ENCODE measurements around the gene RPA3.
A peak's percentile ranks its signal among the peaks of the same experiment; 100 is the strongest.

The RPA3 gene

DNA sequence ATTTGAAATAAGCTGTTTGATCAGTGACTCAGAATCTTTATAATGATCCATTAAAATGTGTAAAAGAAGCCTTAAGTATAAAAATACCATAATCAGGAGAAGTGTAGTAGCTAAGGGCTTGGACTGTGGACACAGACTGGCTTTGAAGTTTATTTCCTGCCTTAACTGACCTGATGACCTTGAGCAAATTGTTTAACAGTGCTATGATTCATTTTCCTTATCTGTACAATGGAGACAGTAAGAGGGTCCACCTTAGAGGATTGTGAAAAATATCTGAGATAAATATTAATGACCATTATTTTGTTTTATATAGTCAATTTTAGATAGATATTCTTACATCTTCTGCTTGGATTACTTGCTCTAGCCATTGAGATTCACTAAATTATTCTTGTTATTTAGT is 13.3 kb upstream of the RPA3 start:
- no peak for DNase-seq

DNA sequence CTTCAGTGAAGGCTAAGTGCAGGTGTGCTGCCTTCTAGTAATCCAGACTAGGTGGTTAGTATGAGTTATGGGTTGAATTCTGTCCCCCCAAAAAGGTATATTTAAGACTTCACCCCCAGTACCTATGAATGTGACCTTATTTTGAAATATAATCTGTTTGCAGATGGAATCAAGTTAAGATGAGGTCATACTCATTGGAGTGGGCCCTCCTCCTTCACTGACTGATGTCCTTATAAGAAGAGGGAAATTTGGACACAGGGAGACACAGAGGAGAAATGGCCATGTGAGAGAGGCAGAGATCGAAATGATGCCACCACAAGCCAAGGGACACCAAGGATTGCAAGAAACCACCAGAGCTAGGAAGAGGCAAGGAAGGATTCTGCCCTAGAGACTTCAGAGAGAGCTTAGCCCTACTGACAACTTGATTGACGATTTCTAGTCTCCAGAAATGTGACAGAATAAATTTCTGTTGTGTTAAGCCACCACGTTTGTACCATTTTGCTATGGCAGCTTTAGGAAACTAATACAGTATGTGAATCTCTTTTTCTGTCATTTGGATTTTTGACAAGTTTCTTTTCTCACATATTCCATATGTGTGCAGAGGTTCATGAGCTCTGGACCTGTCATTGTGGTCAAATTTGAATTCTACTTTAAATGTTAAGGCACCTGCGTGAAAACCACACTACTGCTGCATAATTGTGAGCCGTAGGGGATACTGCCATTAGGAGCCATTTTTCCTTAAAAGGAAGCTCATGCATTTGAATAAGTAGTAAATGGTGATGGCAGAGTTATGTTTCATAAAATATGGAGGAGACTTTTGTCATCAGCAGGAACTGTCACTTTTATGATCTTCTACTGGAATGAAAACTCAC is 2.6 kb upstream of the RPA3 start:
- peak in 1 of 2 experiments; percentile 32 for DNase-seq

DNA sequence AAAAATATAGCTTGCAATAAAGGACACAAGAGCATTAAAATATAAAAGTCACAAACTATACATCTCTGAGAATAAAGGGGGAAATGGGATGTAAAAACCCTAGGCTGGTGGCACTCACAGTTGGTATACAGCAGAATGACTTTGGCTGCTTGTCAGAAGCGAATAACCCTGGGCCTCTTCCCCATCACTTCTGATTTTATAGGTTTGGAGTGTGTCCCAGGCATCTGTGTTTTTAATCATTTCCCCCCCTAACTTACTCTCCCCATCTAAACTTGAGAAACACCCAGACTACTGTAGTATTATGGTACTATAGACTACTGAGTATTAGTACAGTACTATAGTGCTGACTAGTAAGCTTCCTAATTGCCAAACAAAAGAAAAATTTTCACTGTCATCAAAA is 1.8 kb upstream of the RPA3 start:
- DNase-seq, result peak in 1 of 2 experiments; percentile 41

DNA sequence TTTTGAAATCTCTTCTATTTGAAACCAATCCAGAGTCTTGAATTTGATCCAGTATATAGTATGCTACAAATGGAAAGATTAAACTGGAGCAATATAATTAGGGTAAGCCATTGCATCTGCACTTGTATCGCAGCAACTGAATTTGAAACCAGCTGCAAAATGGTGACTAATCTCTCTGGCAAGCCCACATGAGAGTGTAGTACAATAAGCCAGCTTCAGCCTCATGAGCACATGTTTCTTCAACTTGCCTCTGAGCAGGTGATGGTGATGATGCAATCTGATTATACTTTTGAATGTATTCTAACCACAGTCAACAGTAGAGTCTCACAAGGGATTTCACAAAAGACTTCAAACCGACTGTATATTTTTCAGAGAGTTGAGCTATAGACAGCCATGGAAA is 829 bp upstream of the RPA3 start:
- peak; percentile 96 to 97 for DNase-seq

DNA sequence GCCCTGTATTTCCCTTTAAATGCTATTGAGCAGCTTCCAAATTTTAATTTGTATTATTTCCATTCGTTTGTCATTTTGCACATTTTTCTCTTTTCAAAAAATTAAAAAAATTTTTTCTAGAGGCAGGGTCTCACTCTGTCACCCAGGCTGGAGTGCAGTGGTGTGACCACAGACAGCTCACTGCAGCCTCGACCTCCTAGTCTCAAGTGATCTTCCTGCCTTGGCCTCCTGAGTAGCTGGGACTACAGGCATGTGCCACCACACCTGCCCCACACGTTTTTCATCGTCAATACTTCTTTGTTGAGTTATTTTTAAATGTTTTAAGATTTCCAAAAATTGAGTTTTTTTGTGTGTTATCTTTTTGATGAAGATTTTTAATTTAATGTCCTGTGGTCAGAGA is 4.7 kb downstream of the RPA3 start:
- no peak for DNase-seq

DNA sequence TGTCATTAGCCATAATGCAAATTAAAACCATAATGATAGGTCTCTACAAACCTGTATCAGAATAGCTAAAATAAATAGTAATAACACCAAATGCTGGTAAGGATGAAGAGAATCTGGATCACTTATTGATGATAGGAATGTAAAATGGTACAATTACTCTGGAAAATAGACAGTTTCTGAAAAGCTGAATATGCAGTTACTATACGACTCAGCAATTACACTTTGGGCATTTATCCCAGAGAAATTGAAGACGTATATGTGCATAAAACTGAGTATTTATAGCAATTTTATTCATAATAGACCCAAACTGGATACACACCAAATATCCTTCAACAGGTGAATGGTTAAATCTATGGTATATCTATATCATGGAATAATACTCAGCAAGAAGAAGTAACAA is 7.9 kb downstream of the RPA3 start:
- DNase-seq, result no peak

DNA sequence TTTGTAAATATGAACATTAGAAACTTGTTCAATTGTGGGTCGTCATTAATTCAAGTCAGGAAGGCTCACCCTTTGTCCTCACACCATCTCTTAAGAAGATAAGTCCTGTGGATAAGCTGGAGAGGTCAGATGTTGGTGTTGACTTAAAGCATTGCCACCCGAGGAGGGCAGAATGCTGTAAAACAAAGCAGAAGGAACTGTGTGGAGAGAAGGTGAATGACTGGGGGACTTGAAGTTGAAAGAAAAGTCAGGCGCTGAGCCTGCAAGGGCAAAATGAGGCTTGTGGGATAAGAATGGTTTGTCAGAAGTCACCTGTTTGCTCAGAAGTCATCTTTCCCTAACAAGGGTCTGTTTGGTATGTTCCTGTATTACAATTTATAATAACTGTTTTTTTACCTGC is 9.1 kb downstream of the RPA3 start:
- DNase-seq, result no peak

DNA sequence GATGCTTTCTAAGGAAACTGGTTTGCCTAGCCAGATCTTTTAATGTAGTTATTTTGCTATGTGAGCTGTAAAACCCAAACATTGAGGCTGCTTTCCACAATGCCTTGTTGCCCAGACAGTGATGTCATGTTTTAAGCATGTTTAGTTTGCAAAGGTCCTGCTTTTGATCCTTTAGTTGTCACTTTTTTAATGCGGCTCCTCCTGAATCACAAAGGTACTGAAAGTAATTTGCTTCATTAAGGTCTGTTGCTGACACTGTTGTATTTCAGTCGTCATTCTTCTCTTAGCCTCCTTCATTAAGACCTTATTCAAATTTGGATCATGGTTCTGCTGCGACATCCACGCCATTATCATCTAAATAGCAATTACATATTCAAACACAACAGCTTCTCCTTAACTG is 10.6 kb downstream of the RPA3 start:
- no peak for DNase-seq

DNA sequence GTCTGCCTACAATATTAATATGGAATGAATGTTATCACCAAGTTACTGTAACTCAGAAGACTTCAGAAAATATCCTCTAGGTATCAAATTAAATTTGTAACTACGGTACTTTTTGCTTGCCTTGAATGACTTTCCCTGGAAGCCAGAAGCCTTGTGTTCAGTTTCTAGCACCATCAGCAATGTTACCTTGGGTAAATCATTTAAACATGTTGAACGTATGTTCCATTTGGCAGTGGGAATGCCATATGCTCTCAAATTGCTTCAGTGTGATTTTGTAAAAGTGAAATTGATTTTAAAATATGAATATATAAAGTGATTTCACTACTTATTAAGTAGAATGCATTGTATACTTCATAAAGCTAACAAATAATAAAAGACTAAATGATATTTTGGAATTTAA is 11.2 kb downstream of the RPA3 start:
- DNase-seq, result no peak

DNA sequence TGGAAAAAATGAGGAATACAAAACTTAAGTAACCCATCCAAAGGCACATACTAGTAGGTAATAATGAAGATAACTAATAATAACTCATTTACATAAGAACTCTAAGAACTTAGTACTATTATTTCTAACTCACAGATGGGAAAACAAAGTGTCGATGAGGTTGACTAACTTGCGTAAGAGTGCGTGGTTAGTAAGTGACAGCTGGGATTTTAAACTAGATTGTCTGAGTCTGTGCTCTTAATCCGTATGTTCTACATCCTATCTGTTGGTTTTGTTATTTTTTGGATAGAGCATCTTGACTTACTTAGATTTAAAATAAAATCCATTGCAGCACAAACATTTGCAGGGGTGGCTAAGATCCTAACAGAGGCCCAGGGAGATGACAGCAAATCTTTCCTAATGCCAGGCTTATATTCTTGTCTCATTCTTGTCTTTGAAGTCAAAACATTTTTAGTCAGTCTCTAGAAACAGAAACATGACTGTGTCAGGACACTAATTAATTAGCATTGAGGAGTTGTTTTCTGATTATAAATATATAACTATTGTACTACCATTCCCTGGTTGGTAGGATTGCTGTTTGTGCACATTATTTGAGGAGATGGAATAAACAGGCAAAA is 11.7 kb downstream of the RPA3 start:
- DNase-seq, result no peak

DNA sequence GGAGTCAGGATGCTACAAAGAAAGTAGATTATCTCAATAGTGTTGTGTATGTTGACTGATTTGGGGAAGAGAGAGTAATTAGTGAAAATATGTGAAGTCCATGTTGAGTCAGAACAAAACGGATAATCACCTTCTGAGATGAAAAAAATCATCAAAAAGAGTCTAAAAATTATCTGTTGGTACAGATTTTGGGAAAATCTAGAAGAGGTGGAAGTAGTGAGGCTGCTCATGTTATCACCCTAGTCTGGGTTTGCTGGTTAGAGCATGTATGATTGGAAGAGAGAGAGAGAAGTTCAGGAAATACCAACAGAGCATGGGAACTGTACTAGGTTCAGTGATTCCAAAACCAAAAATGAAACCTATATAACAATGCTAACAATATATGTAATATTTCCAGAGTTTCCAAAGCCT is 12.3 kb downstream of the RPA3 start:
- no peak for DNase-seq

DNA sequence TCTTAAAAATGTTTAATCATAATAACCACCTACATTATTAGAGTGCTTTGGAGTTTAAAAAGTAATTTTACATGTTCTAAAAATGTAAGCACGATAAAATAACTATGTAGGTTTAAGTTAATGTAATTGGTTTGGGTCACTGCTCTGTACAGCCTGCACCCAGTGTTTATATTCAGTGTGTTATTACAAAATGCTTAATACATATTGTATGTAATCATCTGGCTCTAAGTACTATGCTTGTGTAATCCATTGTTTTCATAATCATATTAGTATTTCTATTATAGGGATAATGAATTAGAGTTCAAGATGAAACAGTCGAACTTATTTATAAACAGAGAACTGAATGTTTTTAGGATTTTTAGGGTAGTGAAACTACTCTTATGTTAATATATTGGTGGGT is 13.1 kb downstream of the RPA3 start:
- no peak for DNase-seq

DNA sequence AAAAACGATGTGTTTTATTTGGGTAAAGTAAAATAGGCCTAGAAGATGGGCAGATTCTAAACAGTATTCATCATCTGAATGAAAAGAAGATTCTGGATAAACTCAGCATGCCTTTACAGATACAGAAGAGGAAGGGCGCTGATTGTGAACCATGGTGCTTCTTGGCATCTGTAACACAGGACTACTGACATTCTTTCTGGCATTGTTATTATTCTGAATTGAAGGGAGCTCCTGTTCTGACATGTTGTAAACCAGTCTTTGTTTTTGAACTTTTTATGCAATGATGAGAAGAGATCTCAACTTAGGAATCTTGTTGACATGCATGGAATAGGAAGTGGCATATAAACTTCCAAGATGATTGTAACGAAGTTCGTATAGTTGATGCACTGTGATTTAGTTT is 13.5 kb downstream of the RPA3 start:
- DNase-seq, result no peak

DNA sequence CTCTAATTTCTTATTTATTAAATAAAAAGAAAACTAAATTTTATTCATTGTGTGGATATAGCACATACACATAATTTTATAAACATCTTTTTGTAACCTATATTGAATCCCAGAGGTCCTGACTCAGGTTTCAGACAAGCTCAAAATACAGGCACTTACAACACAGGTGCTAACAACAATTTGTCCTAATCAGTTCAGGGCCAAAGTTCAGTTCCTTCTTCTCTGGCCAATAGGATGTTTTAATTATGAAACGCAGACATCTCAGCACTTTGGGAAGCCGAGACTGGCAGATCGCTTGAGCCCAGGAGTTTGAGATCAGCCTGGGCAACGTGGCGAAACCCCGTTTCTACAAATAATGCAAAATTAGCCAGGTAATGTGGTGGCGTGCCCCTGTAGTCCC is 15.0 kb downstream of the RPA3 start:
- no peak for DNase-seq

DNA sequence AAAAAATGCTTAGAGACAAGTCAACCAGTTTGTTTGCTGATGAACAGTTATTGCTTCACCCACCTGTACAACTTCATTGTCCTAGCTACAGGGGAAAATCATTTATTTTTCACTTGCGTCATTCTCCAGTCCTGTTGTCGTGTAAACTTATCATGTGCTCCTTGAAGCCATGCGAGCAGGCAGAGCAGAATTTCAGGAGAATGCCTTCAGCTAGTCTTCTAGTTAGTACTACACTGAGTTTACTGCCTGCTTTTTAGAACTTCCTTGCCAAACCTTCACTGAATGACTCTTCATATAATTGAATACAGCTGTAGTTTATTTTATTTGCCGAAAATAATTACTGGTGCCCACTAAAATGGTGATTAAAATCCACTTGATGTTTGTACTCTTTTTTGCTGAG is 15.6 kb downstream of the RPA3 start:
- DNase-seq, result peak in 1 of 2 experiments; percentile 7

DNA sequence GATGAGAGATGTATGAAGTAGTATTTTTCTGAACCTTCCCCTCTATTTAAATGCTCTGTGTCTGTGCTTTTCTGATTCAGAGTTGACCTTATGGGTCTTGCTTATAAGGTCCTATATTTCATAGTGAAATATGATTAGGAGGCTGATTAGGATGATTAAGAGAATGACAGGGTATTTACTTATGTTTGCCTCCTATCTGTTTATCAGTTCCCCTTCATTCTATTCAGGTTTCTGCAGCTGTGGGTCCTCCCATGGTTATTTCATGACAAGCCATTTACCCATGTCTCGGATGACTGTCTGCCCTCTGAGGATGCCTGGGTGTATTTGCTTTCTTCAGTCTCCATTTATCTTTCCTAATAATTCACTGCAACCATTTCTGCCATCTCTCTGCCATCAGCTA is 16.9 kb downstream of the RPA3 start:
- no peak for DNase-seq

DNA sequence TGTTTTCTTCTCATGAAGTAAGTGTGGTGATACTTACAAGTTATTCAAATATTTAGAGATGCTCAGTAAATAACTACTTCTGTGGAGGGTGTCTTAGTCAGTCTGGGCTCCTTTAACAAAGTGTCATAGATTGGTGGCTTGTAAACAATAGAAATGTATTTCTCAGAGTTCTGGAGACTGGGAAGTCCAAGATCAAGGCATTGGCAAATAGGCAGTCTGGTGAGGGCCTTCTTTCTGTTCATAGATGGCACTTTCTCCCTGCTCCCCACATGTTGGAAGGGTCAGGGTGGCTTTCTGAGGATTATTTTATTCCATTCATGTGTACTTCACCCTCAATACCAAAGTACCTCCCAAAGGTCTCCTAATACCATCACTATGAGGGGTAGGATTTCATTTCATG is 18.4 kb downstream of the RPA3 start:
- DNase-seq, result no peak

DNA sequence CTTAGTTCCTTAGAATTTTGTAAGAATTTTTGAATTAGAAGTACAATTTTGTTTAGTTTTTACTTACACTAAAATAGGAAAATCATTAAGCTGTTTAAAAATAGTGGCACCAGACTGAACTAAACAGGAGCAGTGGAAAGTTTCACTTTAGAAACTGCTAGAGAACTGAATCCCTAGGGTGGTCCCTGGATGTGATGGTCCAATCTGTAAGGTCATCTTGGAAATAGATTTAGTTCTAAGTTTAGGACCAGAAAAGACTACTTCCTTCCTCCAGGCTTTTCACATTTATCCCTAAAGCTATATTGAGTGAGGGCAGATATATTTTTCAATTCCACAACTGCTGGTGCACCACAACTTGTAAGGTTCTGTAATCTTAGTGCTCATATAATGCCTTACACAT is 19.0 kb downstream of the RPA3 start:
- DNase-seq, result no peak

DNA sequence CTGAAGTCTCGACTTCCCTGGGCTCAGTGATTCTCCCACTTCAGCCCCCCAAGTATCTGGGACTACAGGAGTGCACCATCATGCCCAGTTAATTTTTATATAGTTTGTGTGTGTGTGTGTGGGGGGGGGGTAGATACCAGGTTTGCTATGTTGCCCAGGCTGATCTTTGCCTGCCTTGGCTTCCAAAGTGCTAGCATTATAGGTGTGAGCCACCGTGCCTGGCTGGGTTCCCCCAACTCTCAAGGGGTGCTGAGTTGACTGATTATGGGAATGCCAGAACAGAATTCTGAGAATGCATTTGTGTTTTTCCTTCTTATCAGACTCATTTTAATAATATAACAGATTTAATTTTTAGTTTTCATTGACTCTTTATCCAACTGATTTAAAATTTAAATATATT is 19.5 kb downstream of the RPA3 start:
- DNase-seq, result no peak

DNA sequence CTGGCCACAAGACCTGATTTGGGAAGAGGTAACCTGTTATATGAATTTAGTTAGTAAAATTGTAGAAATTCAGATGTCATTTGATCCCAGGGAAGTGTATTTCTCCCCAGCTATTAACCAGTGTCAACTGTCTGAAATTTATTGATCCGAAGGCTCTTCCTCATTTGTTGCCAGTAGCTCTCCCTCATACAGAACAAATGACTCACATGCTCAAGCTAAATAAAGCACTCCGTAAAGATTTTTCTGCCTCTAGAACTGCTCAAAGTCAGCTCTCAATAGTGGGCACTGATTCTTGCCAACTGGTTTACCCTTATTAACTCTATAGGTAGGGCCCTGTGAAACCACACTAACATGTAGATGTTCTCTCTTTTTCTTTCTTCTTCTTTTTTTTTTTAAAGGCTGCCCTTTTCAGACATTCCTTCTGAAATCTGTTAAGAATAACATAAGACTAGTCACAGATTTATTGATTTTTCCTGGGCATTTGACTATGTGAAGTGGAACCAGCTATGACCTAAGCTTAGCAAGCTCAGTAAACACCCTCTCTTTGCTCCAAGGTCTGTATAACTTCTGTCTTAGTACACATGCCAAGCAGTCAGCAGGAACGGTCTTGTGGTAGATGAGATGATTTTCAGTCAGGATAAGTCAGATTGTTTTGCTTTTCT is 21.8 kb downstream of the RPA3 start:
- DNase-seq, result no peak

DNA sequence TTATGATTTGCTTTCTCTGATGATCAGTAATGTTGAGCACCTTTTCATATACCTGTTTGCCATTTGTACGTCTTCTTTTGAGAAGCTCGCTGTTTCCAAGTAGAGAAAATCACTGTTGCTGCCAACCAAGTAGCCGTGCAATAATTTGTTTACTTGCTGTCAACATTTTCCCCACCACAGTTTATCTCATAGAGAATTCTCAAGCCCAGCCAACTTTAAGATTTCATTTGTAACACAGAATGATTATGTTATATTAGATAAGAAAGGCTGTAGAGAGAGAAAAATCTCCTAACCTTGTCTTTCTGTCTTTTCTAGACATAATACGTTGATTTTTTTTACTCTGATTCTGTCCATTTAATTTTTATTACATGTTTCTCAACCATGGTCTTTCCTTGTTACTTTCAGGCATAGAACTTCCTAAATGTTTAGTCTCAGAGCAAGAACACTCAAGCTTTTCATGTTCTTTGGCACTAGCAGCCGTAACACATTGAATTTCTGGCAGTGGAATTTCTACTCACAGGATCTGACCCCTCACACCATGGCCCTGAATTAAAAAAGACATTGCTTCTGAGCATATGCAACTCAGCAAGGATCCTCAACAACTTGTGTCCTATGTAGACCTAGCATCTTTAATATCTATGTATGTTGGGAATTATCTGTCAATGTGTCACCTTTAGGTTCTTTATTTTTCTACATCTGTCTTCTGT is 23.1 kb downstream of the RPA3 start:
- no peak for DNase-seq

DNA sequence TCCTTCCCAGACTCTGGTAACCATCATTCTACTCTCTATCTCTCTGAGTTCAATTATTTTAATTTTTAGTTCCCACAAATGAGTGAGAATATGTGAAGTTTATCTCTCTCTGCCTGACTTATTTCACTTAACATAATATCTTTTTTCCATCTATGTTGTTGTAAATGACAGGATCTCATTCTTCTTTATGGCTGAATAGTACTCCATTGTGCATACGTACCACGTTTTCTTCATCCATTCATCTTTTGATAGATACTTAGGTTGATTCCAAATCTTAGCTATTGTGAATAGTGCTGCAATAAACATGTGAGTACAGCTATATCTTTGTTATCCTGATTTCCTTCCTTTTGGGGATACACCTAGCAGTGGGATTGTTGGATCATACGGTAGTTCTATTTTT is 23.9 kb downstream of the RPA3 start:
- no peak for DNase-seq

DNA sequence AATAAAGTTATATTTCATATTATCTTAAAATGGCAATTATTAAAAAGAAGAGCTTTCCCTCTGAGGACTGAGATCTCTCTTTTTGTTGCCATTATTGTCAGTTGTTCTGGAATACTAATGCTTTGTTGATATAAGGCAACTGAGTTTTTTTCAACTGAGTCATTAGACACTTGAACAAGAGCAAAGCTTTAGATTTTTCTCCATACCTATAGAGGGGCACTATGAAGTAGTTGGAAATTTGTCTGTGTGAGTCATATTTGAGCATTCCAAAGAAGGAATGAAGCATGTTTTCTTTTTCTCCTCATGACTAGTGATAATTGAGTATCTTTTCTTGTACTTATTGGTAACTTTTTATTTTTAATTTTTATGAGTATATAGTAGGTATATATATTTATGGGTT is 24.5 kb downstream of the RPA3 start:
- no peak for DNase-seq

DNA sequence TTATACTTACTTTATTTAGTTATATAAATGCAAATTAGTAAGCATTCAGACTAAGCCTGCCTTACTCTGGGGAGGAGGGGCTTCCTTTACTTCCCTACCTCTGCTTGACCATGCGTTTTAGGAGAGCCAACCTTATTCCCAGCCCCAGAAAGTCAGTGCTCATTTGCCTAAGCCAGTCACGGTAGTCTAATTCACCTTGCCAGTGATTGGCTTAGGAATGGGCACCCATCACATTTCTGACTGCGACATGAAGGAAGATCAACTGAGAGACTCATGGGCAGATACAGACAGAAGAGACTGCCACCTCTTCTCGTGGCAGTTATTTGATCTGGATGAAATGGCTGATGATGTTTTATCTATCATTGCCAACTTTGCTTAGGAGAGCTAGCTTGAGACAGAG is 29.5 kb downstream of the RPA3 start:
- DNase-seq, result no peak

All from SHP77 (cell line).